ENCODE results near the gene SARDH. TPM values are rescaled to one million over a fixed set of nuclear protein-coding genes. Genes with fewer than 3 reads are reported as not detected.

Gene SARDH
- total and polyA plus RNA-seq, 8 donors = 3.9 to 13.9 (median 9.9) TPM

- Histone ChIP-seq H3K9me3 (no peaks in the 10 kb centered on the region), H3K27ac (no peak overlapping the region), H3K27me3 (peaks cover 0 to 82% of the 10 kb centered on the region in 2 donors), H3K4me1 (peaks cover 6 to 16% of the 10 kb centered on the region in 2 donors), H3K36me3 (no peaks in the 10 kb centered on the region), H3K4me3 (no peak overlapping the region)
- DNase-seq (no peak), ATAC-seq (no peak)
- intact Hi-C loops (cut with DNase I) = no loop called here
- no peak for TF ChIP-seq CTCF (IDR thresholded peaks at IDR 0.05)
Measured at GRCh38 chr9:133657120-133657661, 81.0 kb downstream of the SARDH start.

- intact Hi-C loops (cut with DNase I) = no loop called here
- Histone ChIP-seq H3K36me3 (no peaks in the 10 kb centered on the region), H3K4me1 (peaks cover 6 to 16% of the 10 kb centered on the region in 2 donors), H3K4me3 (no peak overlapping the region), H3K27ac (no peak overlapping the region), H3K27me3 (peaks cover 0 to 89% of the 10 kb centered on the region in 2 donors), H3K9me3 (no peaks in the 10 kb centered on the region)
- ATAC-seq (no peak), DNase-seq (no peak)
- TF ChIP-seq CTCF (IDR thresholded peaks at IDR 0.05) = no peak
Measured at GRCh38 chr9:133656211-133657119, 81.7 kb downstream of the SARDH start.

- Histone ChIP-seq H3K27ac (no peak overlapping the region), H3K36me3 (no peaks in the 10 kb centered on the region), H3K9me3 (no peaks in the 10 kb centered on the region), H3K4me3 (no peak overlapping the region), H3K27me3 (peaks cover 0 to 94% of the 10 kb centered on the region in 2 donors), H3K4me1 (peaks cover 6 to 16% of the 10 kb centered on the region in 2 donors)
- ATAC-seq = no peak
- TF ChIP-seq CTCF (IDR thresholded peaks at IDR 0.05) = no peak
- intact Hi-C loops (cut with DNase I) = no loop called here
- DNase-seq = no peak
Measured at GRCh38 chr9:133655701-133656100, 82.5 kb downstream of the SARDH start.

GRCh38 chr9:133654736-133655657 lies 83.2 kb downstream of the SARDH start:
- intact Hi-C loops (cut with DNase I) = no loop called here
- ATAC-seq (no peak), DNase-seq (no peak)
- peaks cover 0 to 89% of the 10 kb centered on the region in 2 donors for H3K27me3 ChIP-seq
- H3K27ac ChIP-seq = no peak overlapping the region
- H3K4me1 ChIP-seq = peaks cover 6 to 16% of the 10 kb centered on the region in 2 donors
- no peak for TF ChIP-seq CTCF (IDR thresholded peaks at IDR 0.05)
- H3K9me3 ChIP-seq = no peaks in the 10 kb centered on the region
- H3K4me3 ChIP-seq = no peak overlapping the region
- H3K36me3 ChIP-seq = no peaks in the 10 kb centered on the region
